GM18519 (cell line): ENCODE data around the gene CSTF1.
A peak's percentile ranks its signal among the peaks of the same experiment; 100 is the strongest.
"Not testable (repeated sequence)": the region's sequence is repeated elsewhere in the genome, so short reads cannot be mapped to it uniquely, and the experiment has no call there.

Experiments
- ATAC-seq: cut with Tn5 transposase; IDR thresholded peaks from one replicate; pipeline ENCODE4 v1.9.1; 2021; ENCODE audit warnings: mild to moderate bottlenecking, moderate library complexity; ENCODE audit not compliant: unreplicated experiment, low FRiP score

CSTF1 gene

DNA sequence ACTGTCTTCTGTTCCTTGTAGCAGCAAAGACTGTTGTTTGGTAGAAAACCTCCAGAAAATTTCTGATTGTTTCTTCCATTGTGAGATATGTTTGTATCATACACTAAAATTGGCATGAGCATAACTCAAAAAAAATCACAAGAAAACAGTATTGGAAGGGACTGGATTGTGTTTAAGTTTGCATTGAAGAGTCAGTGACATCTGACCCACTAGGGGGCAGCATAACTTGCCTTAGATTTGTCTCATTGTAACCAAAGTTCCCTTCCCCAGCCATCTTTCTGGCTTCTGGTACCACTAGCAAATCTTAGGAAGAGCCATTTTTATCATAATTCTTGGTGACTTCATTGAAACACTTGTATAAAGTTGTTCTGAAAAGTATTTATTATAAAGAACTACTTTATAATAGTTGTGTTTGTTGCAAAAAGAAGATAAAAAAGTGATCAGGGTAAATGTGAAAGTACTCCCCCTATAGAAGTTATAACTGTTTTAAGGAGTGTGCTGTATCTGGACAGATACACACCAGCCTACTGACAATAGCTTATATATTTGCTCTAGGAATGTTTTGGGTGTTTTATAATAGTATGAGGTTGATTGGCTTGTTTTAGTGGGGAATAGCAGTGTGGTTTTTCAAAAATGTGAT, 7.7 kb downstream of the CSTF1 start:
- peak; percentile 60 for ATAC-seq

DNA sequence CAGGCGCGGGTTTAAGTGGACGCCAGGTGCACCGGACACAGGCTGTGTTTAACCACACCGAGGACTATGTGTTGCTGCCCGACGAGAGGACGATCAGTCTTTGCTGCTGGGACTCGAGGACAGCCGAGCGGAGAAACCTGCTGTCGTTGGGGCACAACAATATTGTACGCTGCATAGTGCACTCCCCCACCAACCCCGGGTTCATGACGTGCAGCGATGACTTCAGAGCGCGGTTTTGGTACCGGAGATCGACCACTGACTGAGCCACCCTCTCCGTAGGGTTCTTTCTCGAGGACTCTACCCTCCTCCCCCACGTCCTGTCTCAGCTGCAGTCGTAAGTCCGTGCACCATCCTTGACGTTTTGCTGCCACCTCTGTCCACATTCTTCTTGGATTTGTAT, 11.0 kb downstream of the CSTF1 start:
- ATAC-seq = no peak

DNA sequence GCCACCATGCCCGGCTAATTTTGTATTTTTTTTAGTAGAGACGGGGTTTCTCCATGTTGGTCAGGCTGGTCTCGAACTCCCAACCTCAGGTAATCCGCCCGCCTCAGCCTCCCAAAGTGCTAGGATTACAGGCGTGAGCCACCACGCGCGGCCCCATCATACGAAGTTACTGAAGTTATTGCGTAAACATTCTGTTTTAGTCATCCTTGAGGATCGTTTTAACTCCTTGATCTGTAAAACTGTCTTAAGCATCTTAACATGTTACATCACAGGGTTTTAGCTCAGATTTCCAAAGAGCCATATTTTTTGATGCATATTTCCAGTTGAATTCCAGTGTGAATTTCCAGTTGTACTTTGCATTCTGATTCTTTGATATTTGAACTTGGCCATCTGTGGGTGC, 12.9 kb downstream of the CSTF1 start:
- not testable (repeated sequence) for ATAC-seq

DNA sequence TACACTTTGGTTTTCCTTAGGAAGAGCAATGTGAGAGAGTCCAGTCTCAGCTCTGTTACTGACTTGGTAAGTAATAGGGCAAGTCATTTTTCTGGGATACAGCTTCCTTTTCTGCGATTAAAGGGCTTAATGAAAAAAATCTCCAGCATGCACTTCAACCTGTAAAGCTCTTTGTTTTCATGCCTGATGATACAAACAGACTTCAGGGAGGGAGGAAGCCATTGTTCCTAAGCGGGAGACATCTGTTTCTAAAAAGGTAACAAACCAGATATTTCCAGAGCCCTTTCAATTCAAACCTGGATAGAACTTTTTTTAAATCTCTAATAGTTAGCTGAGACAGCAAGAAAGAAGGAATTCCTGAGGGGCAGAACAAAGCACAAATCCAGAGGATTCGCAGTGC, 14.5 kb downstream of the CSTF1 start:
- no peak for ATAC-seq

DNA sequence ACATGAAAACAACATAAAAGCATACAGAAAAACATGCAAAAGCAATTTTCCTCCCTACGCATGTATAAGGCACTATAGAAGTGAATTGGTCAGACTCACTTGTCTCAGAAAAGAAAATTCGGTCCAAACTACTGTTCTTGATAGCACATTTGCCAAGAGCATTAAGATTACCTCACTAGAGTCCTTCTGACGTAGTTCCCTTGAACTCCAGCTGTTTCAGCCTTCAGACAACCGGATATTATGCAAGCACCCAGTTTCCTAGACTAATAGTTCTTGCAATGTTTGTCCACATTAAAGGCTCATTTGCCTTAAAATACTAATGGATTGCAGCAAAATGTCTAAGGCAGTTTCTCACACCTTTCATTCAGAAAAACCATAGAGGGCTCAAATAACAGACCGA, 17.1 kb downstream of the CSTF1 start:
- no peak for ATAC-seq

DNA sequence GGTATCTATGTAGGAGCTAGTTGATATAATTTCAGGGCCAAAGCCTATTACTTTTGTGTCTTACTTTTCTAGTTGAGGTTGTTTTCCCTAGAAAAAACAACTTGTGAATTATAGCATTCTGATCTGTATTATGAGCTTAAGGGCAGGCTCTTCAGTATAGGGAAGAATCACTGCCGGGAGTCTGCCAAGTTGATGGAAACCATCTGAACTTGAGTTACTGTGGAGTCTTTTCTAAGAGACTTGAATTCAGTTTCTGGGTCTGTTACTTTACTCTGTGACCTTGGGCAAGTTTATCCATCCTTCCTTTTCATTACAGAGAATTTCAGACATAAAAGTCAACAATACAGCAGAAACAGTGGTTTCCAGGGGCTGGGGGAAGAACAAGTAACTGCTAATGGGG, 17.5 kb downstream of the CSTF1 start:
- ATAC-seq = no peak

DNA sequence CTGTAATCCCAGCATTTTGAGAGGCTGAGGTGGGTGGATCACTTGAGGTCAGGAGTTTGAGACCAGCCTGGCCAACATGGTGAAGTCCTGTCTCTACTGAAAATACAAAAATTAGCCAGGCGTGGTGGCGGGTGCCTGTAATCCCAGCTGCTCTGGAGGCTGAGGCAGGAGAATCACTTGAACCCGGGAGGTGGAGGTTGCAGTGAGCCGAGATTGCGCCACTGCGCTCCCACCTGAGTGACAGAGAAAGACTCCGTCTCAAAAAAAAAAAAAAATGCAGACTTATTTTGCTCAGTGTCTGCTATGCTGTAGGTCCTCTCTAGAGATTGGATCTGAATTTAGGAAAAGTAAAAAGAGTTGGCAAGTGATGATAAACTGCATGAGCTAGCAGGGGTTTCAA, 18.8 kb downstream of the CSTF1 start:
- ATAC-seq = not testable (repeated sequence)

DNA sequence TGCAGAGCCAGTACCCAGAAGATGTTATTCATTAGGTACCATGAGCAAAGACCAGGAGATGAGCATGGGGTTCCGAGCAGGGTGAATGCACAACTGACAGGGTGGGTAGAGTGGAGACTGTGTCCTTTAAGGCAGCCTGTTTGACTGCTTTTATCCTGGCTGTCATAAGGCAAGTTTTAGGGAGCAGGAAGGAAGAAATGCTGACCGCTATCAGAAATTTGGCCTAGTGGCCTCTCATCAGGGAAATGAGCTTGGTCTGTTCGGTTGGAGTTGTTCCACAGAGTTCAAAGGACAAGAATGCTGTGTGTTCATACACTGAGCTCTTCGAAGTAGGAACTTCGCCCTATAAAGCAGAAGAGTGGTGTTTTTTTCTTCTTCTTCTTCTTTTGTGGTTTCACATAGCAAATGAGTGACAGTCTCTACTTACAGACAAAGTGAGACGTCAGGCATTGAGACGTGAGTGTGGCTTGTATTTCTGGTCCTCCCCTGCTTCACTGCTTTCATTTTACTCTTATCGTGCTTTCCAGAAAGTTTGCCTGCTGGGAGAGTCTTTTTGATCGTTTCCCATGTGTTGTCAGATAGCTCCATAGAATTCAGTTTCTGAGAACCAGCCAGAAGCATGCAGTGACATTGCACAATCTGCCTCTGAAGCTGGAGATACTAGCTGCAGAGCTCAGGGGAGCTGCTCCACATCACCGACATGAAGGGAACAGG, 19.5 kb downstream of the CSTF1 start, which contains the start of gene CASS4:
TSS of gene CASS4 (plus strand) at position 502 of the 714 bp plus-strand sequence. CDS start at position 701, 199 bp downstream.
- ATAC-seq = no peak

DNA sequence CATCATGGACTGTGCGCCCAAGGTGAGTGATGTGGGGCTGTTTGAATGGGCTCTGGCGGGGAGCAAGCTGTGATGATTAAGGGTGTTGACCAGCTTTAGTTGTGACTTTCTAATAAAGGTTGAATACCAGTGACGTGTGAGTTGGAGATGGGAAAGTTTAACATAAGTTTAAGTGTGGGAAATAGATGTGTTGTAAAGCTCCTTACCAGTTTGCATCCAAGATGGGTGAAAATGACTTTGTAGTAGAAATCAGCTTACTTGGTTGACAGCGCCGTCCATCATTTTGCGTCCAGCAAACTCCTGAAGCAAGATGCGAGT, 20.0 kb downstream of the CSTF1 start:
- no peak for ATAC-seq

DNA sequence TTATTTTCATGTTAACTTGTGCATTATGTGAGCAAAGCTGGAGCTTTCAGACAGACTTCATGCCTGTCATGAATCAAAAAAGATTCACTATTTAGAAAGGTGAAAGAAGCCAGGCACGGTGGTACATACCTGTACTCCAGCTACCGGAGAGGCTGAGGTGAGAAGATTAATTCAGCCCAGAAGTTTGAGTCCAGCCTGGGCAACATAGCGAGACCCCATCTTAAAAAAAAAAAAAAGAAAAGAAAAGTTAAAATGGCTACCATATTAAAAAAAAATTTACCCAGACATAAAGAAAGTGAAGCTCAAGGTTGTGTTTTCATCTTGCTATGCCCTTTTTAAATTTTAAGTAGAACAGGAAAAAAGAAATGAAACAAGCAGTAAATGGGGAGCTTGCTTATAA, 20.5 kb downstream of the CSTF1 start:
- no peak for ATAC-seq

DNA sequence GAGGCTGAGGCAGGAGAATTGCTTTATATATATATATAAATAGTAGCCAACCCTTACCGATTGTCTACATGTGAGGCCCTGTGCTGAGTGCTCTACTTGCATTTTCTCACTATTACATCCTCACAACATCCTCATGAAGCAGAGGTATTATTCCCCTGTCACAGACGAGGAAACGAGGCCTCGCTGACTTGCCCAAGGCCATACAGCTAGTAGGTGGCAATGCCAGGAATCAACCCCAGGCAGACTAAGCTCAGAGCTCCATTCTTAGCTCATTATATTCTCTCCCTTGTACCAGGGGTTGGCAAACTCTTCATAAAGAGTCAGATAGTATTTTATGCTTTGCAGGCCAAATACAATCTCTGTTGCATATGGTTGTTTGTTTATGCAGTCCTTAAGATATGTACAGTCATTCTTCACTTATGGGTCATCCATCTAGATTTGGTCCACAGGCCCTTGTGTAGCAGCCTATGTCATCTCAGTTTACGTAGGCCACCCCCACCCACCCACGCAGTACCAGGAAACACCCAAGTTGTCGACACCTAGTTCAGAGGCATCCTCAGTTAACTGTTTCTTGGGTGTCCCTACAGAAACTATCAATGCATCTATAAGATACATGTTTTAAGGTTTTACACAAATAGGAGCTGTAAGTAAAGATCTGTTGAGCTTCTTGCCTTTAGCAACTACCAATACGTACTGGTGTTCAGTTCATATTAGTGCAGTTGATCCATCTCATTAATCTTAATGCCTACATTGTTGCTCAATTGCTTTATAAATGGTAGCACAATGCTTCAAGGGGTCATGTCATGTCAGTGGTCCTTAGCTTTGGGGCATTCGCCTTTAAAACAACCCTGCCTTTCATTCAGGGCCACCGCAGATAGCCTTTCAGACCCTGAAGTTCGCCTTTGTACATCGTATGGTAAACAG, 22.7 kb downstream of the CSTF1 start:
- ATAC-seq = no peak

DNA sequence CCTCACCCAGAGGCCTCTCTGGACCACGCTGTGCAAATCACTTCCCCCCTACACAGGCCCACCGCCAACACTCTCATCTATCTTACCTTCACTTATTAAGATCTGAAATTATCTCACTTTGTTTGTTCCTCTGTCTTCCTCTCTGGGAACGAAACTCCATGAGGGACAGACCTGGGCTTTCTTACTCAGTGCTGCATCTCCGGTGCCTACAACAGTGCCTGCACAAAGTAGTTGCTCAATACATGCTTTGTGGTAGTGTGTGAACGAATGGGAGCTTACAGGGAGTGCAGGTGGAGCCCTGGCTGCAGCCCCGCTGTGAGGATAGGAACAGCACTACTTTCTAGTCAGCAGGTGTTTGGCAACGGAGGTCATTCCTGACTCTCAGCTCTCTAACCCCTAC, 25.0 kb downstream of the CSTF1 start:
- no peak for ATAC-seq

DNA sequence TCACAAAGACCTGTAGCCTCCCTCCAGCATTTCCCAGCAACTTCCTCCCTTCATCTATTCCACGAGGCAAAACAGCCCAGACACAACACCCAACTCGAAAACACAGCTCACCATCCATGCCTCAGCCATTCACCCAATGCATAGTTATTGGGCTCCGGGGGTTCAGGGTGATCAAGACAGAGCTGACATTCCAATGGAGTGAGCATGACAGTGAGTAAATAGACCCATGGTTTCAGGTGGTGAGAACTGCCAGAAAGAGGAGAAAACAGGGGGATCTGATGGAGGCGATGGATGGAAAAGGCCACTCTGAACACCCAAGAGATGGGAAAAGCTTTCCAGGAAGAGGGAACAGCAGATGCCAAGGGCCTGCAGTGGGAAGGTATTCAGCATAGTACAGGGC, 25.5 kb downstream of the CSTF1 start:
- ATAC-seq = no peak

DNA sequence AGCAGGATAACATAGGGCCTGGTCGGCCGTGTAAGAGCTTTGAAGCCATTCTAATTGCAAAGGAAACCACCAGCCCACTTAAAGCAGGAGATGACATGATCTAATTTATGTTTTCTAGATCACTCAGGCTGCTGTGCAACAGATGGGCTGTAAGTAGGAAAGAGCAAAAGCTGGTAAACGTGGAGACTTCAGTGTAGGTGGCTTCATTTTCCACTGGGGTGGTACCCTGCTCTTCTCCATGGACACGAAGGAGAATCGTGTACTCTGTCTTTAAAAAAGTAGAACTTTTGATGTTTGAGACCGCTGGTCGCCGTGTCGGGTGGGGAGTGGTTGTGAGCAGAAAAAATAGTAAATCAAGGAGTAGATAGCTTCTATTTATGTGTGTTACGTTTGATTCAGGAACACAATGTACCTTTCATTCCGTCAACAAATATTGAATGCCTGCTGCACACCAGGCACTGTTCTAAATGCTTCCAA, 26.0 kb downstream of the CSTF1 start:
- no peak for ATAC-seq

DNA sequence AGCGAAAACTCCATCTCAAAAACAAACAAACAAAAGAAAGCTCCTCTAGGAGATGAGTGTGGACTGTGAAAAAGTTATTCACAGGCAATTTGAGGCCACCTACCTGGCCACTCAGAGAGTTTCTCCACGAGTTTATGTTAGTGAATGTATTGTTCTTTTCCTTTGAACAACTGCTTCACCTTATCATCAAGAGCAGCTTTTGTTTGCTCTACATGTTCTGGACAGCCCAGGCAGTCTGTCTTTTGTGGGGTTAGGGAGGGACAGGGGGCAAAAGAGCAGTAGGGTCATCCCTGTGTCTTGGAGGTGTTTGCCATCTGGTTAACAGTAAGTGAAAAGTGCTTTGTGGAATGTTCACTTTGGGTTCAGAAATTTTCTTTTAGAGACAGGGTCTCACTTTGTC, 27.6 kb downstream of the CSTF1 start:
- no peak for ATAC-seq

DNA sequence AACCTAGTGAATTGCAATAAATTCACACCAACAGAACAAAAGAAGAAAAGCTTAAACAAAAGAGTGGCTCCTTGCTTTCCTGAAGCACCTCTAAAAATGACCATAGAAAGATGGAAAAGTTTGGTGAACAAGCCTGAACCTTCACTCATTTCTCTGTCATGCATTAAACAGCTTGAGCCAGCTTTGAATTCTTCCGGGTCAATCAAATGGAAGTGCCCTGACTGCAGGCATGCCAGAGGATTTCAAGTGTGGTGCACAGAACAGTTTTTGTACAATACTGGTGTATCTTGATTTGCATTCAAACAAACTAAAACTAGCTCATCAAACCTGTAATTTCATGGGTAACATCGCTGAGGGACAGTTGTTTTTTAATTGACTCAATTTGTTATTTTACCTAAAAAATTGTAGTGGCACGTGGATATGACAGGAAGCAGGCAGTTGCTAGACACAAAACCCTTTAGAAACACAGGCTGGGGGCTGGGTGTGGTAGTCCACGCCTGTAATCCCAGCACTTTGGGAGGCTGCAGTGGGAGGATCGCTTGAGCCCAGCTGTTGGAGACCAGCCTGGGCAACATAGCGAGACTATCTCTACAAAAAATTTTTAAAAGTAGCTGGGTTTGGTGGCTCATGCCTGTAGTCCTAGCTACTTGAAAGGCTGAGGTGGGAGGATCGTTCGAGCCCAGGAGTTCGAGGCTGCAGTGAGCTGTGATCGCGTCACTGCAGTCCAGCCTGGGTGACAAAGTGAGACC, 28.7 kb downstream of the CSTF1 start:
- ATAC-seq = no peak

DNA sequence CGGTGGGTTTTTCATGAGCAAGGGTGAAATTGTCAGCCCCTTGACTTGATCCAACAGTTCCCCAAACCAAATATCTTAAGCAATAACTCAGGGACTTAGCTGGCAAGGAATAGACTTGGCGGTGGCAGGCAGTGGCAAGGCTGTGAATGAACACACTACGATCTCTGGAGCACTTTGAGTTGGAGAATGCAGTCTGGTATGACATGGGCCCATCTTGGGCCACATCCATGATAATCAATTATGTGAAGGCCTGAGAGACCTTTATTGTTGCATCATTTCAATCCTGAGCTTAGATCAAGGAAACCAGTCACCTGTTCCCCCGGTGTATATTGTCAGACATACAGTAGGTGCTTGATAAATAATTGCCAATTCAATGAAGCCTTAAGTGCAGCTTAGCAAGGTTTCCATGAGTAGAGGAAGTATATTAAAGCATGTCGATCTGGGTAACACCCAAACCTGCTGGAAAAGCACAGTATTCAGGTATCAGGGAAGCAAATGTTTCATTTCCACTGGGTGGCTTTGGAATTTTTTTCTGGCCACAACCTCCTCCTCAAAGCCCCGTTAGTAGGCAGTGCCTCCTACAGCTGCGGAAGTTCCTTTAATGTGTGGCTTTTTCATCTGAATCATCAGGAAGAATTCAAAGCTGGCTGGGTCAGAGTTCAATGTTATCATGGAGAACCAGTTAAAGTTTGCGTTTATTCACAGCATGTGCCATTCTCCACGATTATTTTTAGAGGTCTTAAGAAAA, 29.8 kb downstream of the CSTF1 start:
- ATAC-seq = no peak

DNA sequence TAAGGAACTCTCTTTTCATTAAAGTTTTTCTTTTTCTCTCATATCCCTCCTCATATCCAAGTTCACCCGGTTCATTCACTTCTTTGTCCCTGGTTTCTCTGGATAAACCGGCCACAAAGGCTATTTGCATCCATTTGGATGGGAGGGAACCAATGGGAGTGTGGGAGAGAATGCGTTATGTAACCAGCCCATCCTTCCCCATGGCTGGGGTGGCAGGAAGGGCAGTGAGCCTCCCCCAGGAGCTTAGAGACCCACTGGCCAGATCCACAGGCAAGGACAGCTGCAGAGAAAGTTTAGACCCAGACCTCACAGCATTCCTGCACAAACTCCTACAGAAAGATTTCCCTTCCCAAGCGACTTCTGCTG, 30.4 kb downstream of the CSTF1 start:
- no peak for ATAC-seq

DNA sequence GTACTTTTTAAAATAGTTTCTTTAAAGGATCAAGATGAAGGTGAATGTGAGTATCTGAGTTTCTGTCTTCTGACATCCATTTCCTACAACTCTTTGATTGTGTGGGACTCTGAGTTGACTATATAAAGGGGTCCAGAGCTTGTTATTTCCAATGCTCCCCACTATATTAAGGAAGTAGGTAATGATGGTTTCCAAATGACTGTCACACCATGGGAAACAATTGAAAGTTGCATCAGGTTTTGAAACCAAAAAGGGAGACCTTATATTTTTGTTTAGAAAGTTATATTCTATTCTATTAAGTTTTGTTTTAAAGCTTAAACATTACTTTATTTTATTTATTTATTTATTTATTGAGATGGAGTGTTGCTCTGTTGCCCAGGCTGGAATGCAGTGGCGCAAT, 30.8 kb downstream of the CSTF1 start:
- ATAC-seq = no peak

DNA sequence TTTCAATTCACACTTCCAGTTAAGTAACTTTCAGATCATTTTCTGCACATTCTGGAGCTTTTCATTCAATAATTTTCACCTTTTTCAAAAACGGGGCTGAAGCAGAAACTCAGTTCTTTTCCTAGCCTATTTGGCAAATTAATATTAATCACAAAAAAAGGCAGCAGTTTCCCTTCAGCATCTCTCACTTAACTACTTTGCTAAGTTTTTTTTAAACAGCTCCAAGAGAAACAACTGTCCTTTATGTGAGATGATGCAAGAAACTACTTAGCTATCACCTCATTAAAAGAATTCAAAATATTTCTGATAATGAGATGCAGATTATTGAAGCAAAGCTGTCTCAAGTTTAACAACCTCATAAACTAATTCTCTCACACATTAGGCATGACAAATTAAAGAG, 31.4 kb downstream of the CSTF1 start:
- ATAC-seq = no peak
